T-cell (primary cell): Measurements from ENCODE around the gene TPI1. TPM values are rescaled to one million over a fixed set of nuclear protein-coding genes. Genes with fewer than 3 reads are reported as not detected.

Experiments used
- ATAC-seq, 4 experiments: fragments of 200-7000 bp in 3 of 4; fragments of 150-1000 bp in 1 of 4; cut with Tn5 transposase; replicated peaks in 1 of 4; 1 replicate in 3 of 4; 2 replicates in 1 of 4; pipeline ENCODE4 v1.10.0; 2021; ENCODE audit warnings: moderate library complexity in 3 of 4, mild to moderate bottlenecking in 2 of 4, moderate number of reproducible peaks in 1 of 4
- CTCF ChIA-PET, 2 donors: fragments of 300-600 bp; sonication (Branson Sonifier 250); formaldehyde crosslinking; loops; one replicate each; lab custom pipeline; 2022; ENCODE audit warnings: antibody characterized with exemption in 2 of 2; lab: Charles Lee
- POLR2A ChIA-PET, 2 donors: fragments of 300-600 bp; sonication (Branson Sonifier 250); formaldehyde crosslinking; loops; one replicate each; lab custom pipeline; 2022; ENCODE audit warnings: antibody characterized with exemption in 2 of 2; lab: Charles Lee
- DNase-seq, 35 experiments: peaks; one replicate each; pipeline versions ENCODE4 v3.0.0 to v3.0.0-alpha.2; 2013 to 2023
- H3K27ac ChIP-seq: one replicate; pipeline ENCODE4 v1.5.1; 2013; ENCODE audit warnings: low read length
- H3K27me3 ChIP-seq, 2 experiments: replicated peaks in 1 of 2; 1 replicate in 1 of 2; 2 replicates in 1 of 2; pipeline versions ENCODE4 v1.6.1 to v1.7.0; 2013; ENCODE audit warnings: low read length in 1 of 2, mixed read lengths in 1 of 2; ENCODE audit not compliant: control insufficient read depth in 2 of 2, insufficient read depth in 2 of 2; ENCODE audit errors: extremely low read depth in 1 of 2
- H3K36me3 ChIP-seq, 2 donors: 1 replicate in 1 of 2; 2 replicates in 1 of 2; pipeline versions ENCODE4 v1.6.1 to v1.7.0; 2013; ENCODE audit warnings: low read length in 1 of 2; ENCODE audit not compliant: control insufficient read depth in 2 of 2, insufficient read depth in 1 of 2; ENCODE audit errors: extremely low read depth in 1 of 2
- H3K4me1 ChIP-seq, 2 experiments: 1 replicate in 1 of 2; 2 replicates in 1 of 2; pipeline versions ENCODE4 v1.6.1 to v1.7.0; 2013; ENCODE audit warnings: low read length in 2 of 2, mixed read lengths in 1 of 2; ENCODE audit not compliant: insufficient read depth in 2 of 2, control insufficient read depth in 1 of 2; ENCODE audit errors: extremely low read depth in 1 of 2
- H3K4me3 ChIP-seq, 2 donors: 1 replicate in 1 of 2; 2 replicates in 1 of 2; pipeline versions ENCODE4 v1.5.1 to v1.7.0; 2013; ENCODE audit warnings: mild to moderate bottlenecking in 2 of 2, low read length in 1 of 2, moderate library complexity in 1 of 2; ENCODE audit not compliant: control insufficient read depth in 1 of 2; ENCODE audit errors: extremely low read depth in 1 of 2
- H3K9me3 ChIP-seq: 2 replicates; pipeline ENCODE4 v1.7.0; 2013
- H3K27ac Mint-ChIP-seq, 2 donors: one replicate each; pipeline ENCODE4 v1.8.0; 2020 to 2021; ENCODE audit warnings: mild to moderate bottlenecking in 2 of 2, mixed read lengths in 2 of 2
- H3K27me3 Mint-ChIP-seq, 2 donors: one replicate each; pipeline ENCODE4 v1.8.0; 2021 to 2022; ENCODE audit warnings: mixed read lengths in 2 of 2
- H3K36me3 Mint-ChIP-seq: one replicate; pipeline ENCODE4 v1.8.0; 2021; ENCODE audit warnings: mixed read lengths
- H3K4me1 Mint-ChIP-seq, 3 donors: one replicate each; pipeline ENCODE4 v1.8.0; 2020 to 2022; ENCODE audit warnings: mixed read lengths in 3 of 3, mild to moderate bottlenecking in 1 of 3
- H3K4me3 Mint-ChIP-seq, 3 donors: one replicate each; pipeline ENCODE4 v1.8.0; 2020 to 2022; ENCODE audit warnings: mild to moderate bottlenecking in 3 of 3, mixed read lengths in 3 of 3, moderate library complexity in 3 of 3
- H3K9me3 Mint-ChIP-seq, 3 donors: one replicate each; pipeline ENCODE4 v1.8.0; 2020 to 2022; ENCODE audit warnings: mixed read lengths in 3 of 3
- WGBS: methylation state at CpG from one replicate; pipeline ENCODE4 v1.1.5; 2013; ENCODE audit warnings: missing lambda C conversion rate; ENCODE audit not compliant: insufficient coverage; 5-methylcytosine and 5-hydroxymethylcytosine counted together
- total RNA-seq, 35 experiments: library from RNA in 6 of 35; stranded (reverse) in 6 of 35; fragments of 120-200 nt in 1 of 35; gene quantifications; one replicate each; pipeline versions ENCODE4 v1.2.1 to v1.2.4 and lab custom pipeline; 2013 to 2026

Gene TPI1
- total RNA-seq, 5 donors from 2014 or later (not counting 1 experiment from before 2014, with no cell fraction given): 132 to 208 (median 189) TPM

GRCh38 chr12:6894321-6894720, 27.0 kb downstream of the TPI1 start:
- no peaks in the 10 kb centered on the region for H3K36me3 Mint-ChIP-seq
- H3K9me3 Mint-ChIP-seq: no peaks in the 10 kb centered on the region

GRCh38 chr12:6896846-6897435, 29.6 kb downstream of the TPI1 start:
- ChIA-PET CTCF (no interaction called here), POLR2A (no interaction called here)
- 83% methylated on average over 4 of the region's 6 CpGs for WGBS
- Histone ChIP-seq H3K4me1 (peaks cover 0 to 1% of the 10 kb centered on the region in 2 experiments), H3K4me3 (no peak overlapping the region), H3K27me3 (no peaks in the 10 kb centered on the region), H3K36me3 (no peaks in the 10 kb centered on the region), H3K9me3 (no peaks in the 10 kb centered on the region), H3K27ac (no peak overlapping the region)
- Mint-ChIP-seq H3K9me3 (no peaks in the 10 kb centered on the region), H3K27me3 (no peaks in the 10 kb centered on the region), H3K27ac (no peak overlapping the region), H3K4me1 (peaks cover 3 to 9% (median 7%) of the 10 kb centered on the region in 3 donors), H3K36me3 (no peaks in the 10 kb centered on the region), H3K4me3 (no peak overlapping the region)
- no peak for ATAC-seq
- no peak for DNase-seq

More at GRCh38 chr12:6894321-6894720, 27.0 kb downstream of the TPI1 start:
- WGBS: no CpG with 5 or more reads among the region's 3 CpGs
- CTCF ChIA-PET: no interaction called here
- H3K4me1 ChIP-seq: peaks cover 3 to 16% of the 10 kb centered on the region in 2 experiments
- POLR2A ChIA-PET: no interaction called here
- no peaks in the 10 kb centered on the region for H3K36me3 ChIP-seq
- Mint-ChIP-seq H3K4me3 (no peak overlapping the region), H3K27me3 (no peaks in the 10 kb centered on the region), H3K27ac (no peak overlapping the region), H3K4me1 (peaks cover 13 to 15% (median 14%) of the 10 kb centered on the region in 3 donors)
- no peaks in the 10 kb centered on the region for H3K9me3 ChIP-seq
- H3K27me3 ChIP-seq: no peaks in the 10 kb centered on the region
- DNase-seq (no peak), ATAC-seq (no peak)
- no peak overlapping the region for H3K27ac ChIP-seq
- no peak overlapping the region for H3K4me3 ChIP-seq

GRCh38 chr12:6899427-6899826, 32.1 kb downstream of the TPI1 start:
- no peak overlapping the region for H3K27ac ChIP-seq
- CTCF ChIA-PET: interaction anchor here (0.5 to 1.0 kb wide), 2 partner anchors 27 to 289 kb away, joined by 3 to 5 read pairs; partner anchors contain the start of gene SPSB2 (in 1 of the 2)
- no peak overlapping the region for H3K27ac Mint-ChIP-seq

GRCh38 chr12:6899837-6900519, 32.6 kb downstream of the TPI1 start:
- WGBS: 35% methylated on average over 6 of the region's 10 CpGs
- Mint-ChIP-seq H3K4me3 (no peak overlapping the region), H3K4me1 (peaks cover 5 to 7% (median 7%) of the 10 kb centered on the region in 3 donors), H3K27me3 (no peaks in the 10 kb centered on the region), H3K27ac (no peak overlapping the region), H3K36me3 (no peaks in the 10 kb centered on the region), H3K9me3 (no peaks in the 10 kb centered on the region)
- ATAC-seq: no peak
- no peaks in the 10 kb centered on the region for H3K27me3 ChIP-seq
- H3K4me3 ChIP-seq: no peak overlapping the region
- H3K36me3 ChIP-seq: no peaks in the 10 kb centered on the region
- peak in 1 of 35 experiments; percentile 29 for DNase-seq
- H3K4me1 ChIP-seq: peaks cover 8 to 10% of the 10 kb centered on the region in 2 experiments
- H3K27ac ChIP-seq: no peak overlapping the region
- H3K9me3 ChIP-seq: no peaks in the 10 kb centered on the region
- POLR2A ChIA-PET: no interaction called here
- CTCF ChIA-PET: interaction anchor here (0.5 to 1.0 kb wide), 3 partner anchors 27 to 290 kb away, joined by 3 to 5 read pairs (median 3); partner anchors contain the start of gene SPSB2 (in 1 of the 2)

More at GRCh38 chr12:6899427-6899826, 32.1 kb downstream of the TPI1 start:
- Histone ChIP-seq H3K4me1 (peaks cover 5 to 6% of the 10 kb centered on the region in 2 experiments), H3K36me3 (no peaks in the 10 kb centered on the region), H3K9me3 (no peaks in the 10 kb centered on the region), H3K27me3 (no peaks in the 10 kb centered on the region), H3K4me3 (no peak overlapping the region)
- no peak for ATAC-seq
- WGBS: no CpG with 5 or more reads among the region's 5 CpGs
- DNase-seq: no peak
- Mint-ChIP-seq H3K4me1 (peaks cover 5 to 7% (median 7%) of the 10 kb centered on the region in 3 donors), H3K9me3 (no peaks in the 10 kb centered on the region), H3K27me3 (no peaks in the 10 kb centered on the region), H3K4me3 (no peak overlapping the region), H3K36me3 (no peaks in the 10 kb centered on the region)
- POLR2A ChIA-PET: interaction anchor here in 1 of 2 donors (0.7 kb wide), 1 partner anchor 35 kb away, joined by 4 read pairs; no protein-coding TSS in a partner anchor

- H3K27me3 Mint-ChIP-seq: no peaks in the 10 kb centered on the region
- no peak overlapping the region for H3K4me3 ChIP-seq
- no peaks in the 10 kb centered on the region for H3K36me3 Mint-ChIP-seq
- H3K36me3 ChIP-seq: no peaks in the 10 kb centered on the region
- no peak overlapping the region for H3K27ac Mint-ChIP-seq
- ChIA-PET CTCF (interaction anchor here (0.5 to 1.6 kb wide), 4 partner anchors 11 to 481 kb away, joined by 3 to 6 read pairs (median 4); partner anchors contain the start of genes C12orf57 (in 1 of the 2) and RNU7-1 (in 1 of the 2)), POLR2A (interaction anchor here in 1 of 2 donors (0.6 kb wide), 1 partner anchor 171 kb away, joined by 4 read pairs; no protein-coding TSS in a partner anchor)
- ATAC-seq: no peak
- H3K27ac ChIP-seq: no peak overlapping the region
- H3K4me1 ChIP-seq: peaks cover 8 to 15% of the 10 kb centered on the region in 2 experiments
- no peaks in the 10 kb centered on the region for H3K9me3 Mint-ChIP-seq
- no peaks in the 10 kb centered on the region for H3K9me3 ChIP-seq
- H3K4me3 Mint-ChIP-seq: no peak overlapping the region
- 80% methylated on average over 1 of the region's 4 CpGs for WGBS
- H3K4me1 Mint-ChIP-seq: peaks cover 5 to 7% (median 7%) of the 10 kb centered on the region in 3 donors
- no peak for DNase-seq
- no peaks in the 10 kb centered on the region for H3K27me3 ChIP-seq
Observed at GRCh38 chr12:6902448-6902847, 35.1 kb downstream of the TPI1 start.

GRCh38 chr12:6903722-6904121, 36.4 kb downstream of the TPI1 start:
- Histone ChIP-seq H3K27ac (peak overlapping the region; percentile 93), H3K27me3 (no peaks in the 10 kb centered on the region), H3K36me3 (no peaks in the 10 kb centered on the region), H3K4me1 (peaks cover 8 to 15% of the 10 kb centered on the region in 2 experiments), H3K4me3 (no peak overlapping the region), H3K9me3 (no peaks in the 10 kb centered on the region)
- 100% methylated on average over 1 of the region's 1 CpG for WGBS
- no peaks in the 10 kb centered on the region for H3K27me3 Mint-ChIP-seq
- H3K4me1 Mint-ChIP-seq: peaks cover 5 to 7% (median 7%) of the 10 kb centered on the region in 3 donors
- ChIA-PET CTCF (interaction anchor here (0.6 to 1.5 kb wide), 3 partner anchors 13 to 34 kb away, joined by 4 to 6 read pairs (median 4); no protein-coding TSS in a partner anchor), POLR2A (interaction anchor here in 1 of 2 donors (0.5 to 1.5 kb wide), 2 partner anchors 16 to 51 kb away, joined by 3 to 4 read pairs; partner anchors contain the start of gene USP5)
- no peaks in the 10 kb centered on the region for H3K9me3 Mint-ChIP-seq
- H3K27ac Mint-ChIP-seq: no peak overlapping the region
- no peaks in the 10 kb centered on the region for H3K36me3 Mint-ChIP-seq
- H3K4me3 Mint-ChIP-seq: no peak overlapping the region
- ATAC-seq (no peak), DNase-seq (no peak)
